ENCODE data around the gene MAPK9.

MAPK9 gene

GRCh38 chr5:180296771-180297170 is 4.9 kb upstream of the MAPK9 start:
- in situ Hi-C loops (cut with MboI; ENCODE audit: low sequenced_read_pairs): no loop called here

GRCh38 chr5:180294913-180295555 is 3.2 kb upstream of the MAPK9 start:
- in situ Hi-C loops (cut with MboI; ENCODE audit: low sequenced_read_pairs): no loop called here

DNA sequence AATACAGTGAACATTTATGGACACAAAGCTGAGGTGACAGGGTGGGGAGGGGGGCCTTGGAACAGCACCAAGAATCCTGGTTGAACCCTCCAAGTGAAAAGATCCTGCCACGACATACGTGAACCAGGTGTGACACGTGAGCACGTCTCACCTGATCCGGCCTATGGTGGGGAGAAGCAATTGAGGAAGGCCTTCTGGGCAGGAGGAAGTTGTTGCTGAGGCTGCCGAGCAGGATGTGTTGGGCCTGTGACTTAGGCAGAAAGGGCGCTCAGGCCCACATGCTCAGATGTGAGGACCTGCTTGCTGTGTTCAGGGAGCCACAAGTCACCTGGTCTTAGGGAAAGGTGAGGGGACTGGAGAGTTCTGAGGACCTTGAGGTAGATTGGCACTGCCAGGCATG is 2.5 kb upstream of the MAPK9 start:
- in situ Hi-C loops (cut with MboI; ENCODE audit: low sequenced_read_pairs): no loop called here

DNA sequence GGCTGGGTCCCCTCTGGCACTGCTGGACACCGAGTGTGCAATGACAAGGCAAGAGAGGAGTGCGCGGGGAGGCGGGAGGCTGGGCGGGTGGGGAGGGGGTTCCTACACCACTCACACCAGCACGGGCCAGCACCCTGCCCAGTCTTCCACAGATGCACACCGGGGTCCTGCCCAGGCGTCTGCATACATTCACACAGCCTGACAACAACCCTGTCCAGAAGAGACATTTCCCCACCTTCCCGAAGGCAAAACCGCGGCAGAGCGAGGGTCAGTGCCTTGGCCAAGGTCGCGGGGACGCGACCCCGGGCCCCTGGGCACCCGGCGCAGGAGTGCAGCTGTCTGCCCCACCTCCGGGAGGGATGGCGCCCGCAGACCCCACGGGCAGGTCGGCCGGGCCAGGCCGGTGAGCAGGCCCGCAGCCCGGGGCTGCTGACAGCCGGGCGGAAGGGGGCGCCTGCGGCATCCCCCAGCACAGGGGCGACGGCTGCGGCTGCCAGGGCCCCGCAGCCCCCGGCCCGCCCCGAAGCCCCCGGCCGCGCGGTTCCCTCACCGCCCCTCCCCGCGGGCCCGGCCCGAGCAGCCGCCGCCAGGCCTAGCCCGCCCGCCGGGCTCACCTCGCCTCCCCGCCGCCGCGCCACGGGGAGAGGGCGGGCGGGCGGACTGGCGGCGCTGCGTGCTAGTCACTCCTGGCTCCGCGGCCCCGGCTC is 496 bp downstream of the MAPK9 start:
- in situ Hi-C loops (cut with MboI; ENCODE audit: low sequenced_read_pairs): no loop called here

DNA sequence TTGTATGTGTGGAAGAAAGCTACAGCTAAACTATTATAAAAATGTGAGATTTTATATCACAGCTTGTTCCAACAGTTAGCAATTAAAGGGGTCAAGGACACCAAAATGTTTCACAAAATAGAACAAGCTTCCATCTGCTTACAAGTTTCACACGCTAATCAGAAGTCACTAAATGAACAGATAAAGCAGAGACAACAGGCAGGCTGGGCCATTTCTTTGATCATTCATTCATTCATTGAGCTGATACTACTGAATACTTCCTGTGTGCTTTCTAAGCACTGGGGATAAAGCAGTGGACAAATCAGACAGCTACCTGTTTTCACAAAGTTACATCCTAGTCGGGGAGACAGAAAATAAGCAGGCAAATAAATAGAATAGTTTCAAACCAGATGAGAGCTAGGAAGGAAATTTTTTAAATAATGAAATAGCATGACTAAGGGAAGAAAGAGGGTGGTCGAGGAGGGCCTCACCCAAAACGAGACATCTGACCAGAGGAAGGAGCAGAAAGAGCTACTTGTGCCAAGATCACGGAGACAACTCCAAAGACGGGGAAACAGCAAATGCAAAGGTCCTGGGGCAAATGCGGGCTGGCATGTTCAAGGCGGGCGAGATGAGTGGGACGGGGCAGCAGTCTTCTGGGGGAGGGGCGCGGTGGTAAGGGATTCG is 1.2 kb downstream of the MAPK9 start:
- in situ Hi-C loops (cut with MboI; ENCODE audit: low sequenced_read_pairs): no loop called here

GRCh38 chr5:180289966-180290365 is 1.9 kb downstream of the MAPK9 start:
- in situ Hi-C loops (cut with MboI; ENCODE audit: low sequenced_read_pairs): no loop called here

DNA sequence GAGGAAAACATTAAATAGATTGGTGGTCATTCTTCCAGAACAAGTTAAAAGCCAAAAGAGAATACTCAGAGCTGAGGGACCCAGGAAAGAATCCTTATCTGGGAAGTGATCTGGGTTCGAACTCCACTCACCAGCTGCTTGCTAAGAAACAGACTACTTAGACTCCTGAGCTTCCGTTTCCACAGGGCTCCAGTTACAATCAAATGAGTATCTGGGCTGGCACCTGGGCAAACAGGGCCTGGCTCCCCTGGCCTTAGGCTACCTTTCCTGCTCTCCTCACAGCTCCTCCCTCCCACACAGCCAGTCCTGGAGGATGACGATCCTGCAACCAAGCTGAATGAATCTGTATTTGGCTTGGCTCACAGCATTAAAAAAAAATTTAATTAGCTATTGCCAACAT is 2.5 kb downstream of the MAPK9 start:
- in situ Hi-C loops (cut with MboI; ENCODE audit: low sequenced_read_pairs): no loop called here

GRCh38 chr5:180287868-180288267 is 4.0 kb downstream of the MAPK9 start:
- in situ Hi-C loops (cut with MboI; ENCODE audit: low sequenced_read_pairs): no loop called here

GRCh38 chr5:180287404-180287803 is 4.5 kb downstream of the MAPK9 start:
- in situ Hi-C loops (cut with MboI; ENCODE audit: low sequenced_read_pairs): no loop called here

GRCh38 chr5:180284149-180284548 is 7.7 kb downstream of the MAPK9 start:
- in situ Hi-C loops (cut with MboI; ENCODE audit: low sequenced_read_pairs): no loop called here

DNA sequence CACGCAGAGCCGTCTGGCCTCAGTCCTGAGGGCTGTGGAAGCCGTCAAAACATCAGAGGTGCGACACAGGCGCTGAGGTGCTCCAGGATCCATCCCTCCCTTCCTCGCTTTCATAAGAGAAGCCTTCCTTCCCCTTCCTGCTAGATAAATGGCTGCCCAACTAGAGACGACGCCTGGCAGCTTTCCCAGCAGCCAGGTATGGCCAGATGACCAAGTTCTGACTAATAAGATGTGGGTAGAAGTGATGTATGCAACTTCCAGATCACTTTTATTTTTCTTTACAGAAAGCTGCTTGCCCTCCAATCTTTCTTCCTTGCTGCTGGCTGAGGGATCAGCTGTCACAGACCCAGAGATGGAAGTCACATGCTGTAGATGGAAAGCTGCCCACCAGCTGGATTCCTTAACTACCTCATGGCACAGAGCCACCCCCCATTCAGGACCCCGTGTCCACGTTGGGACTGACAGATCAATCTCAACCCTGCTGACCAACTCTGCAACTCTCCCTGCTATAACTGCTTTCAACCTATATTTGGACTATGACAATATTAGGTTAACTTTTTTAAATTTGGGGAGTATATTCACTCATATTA is 8.8 kb downstream of the MAPK9 start:
- in situ Hi-C loops (cut with MboI; ENCODE audit: low sequenced_read_pairs): no loop called here

DNA sequence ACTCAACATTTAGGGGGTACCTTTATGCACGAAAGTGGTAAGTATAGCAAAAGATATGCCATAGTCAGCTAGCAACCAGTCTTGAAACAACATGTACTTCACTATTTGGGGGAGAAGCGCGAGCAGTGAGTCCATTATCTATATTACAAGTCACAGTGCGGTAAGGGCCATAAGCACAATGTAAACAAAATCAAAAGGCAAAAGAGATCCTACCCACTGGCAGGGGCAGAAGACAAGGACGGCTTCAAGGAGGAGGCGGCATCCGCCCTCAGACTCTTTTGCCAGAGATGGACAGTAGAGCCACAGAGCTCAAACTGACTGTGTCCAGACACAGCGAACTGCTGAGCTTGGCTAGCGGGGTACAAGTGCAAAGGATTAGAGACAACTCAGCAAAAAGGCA is 9.6 kb downstream of the MAPK9 start:
- in situ Hi-C loops (cut with MboI; ENCODE audit: low sequenced_read_pairs): no loop called here

DNA sequence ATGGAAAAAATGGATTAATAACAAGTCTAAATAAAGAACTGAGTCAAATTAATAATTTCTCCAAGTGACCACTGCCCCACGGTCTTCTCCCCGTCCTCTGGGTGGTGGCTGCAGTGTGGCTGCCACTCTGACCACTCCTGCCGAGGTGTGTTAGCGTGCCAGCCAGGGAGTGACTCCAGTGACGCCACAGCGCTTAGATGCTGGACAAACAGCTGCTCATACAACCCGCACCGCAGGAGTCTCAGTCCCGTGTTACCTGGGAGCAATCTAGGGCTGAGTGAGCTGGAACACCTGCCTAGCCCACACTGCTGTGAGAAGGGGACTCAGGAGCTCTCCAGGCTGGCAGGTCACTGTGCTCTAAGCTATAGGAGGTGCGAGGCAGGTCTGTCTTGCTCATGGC is 10.2 kb downstream of the MAPK9 start:
- in situ Hi-C loops (cut with MboI; ENCODE audit: low sequenced_read_pairs): no loop called here

GRCh38 chr5:180274695-180275094 is 17.2 kb downstream of the MAPK9 start:
- in situ Hi-C loops (cut with MboI; ENCODE audit: low sequenced_read_pairs): no loop called here

DNA sequence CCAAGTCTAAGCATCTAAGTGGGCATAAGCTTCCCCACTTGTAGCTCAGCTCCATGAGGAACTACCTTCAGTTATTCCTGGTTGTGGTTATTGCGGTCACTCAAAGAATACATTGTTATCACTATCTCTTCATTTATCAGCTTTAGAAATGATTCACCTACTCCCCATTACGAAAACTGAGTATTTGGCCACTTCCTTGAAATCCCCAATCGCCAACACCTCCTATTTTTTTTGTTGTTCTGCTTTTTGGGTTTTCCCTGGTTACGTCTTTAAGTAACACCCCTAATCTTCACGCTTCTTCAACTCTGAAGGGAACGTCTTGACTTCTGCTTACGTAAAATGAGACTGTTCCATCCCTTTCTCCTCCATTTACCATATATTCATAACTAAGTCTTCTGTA is 20.7 kb downstream of the MAPK9 start:
- in situ Hi-C loops (cut with MboI; ENCODE audit: low sequenced_read_pairs): no loop called here

DNA sequence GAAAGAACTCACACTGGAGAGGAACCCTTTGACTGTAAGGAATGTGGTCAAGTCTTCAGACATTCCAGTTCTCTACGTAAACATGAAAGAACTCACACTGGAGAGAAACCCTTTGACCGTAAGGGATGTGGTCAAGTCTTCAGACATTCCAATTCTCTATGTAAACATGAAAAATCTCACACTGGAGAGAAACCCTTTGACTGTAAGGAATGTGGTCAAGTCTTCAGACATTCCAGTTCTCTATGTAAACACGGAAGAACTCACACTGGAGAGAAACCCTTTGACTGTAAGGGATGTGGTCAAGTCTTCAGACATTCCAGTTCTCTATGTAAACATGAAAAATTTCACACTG is 32.6 kb downstream of the MAPK9 start:
- in situ Hi-C loops (cut with MboI; ENCODE audit: low sequenced_read_pairs): no loop called here

GRCh38 chr5:180253036-180253824 is 38.7 kb downstream of the MAPK9 start:
- in situ Hi-C loops (cut with MboI; ENCODE audit: low sequenced_read_pairs): no loop called here

DNA sequence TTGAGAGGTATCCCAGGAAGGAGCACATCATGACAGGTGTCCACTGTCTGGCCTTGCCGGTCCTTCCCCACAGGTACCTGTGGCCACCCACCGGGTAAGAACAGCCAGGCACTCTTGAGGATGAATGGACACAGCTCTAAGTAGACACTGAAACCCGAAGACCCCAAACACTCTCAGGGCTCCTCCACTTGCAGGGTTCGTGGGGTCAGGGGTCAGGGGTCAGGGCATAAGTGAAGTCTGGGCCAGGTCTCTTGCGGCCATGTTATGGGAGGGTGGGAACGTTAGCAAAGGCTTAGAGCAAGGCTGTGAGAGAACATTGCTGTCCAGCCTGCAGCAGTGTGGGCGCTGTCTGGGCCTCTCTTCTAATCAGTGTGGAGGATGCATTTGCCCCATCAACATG is 40.0 kb downstream of the MAPK9 start:
- in situ Hi-C loops (cut with MboI; ENCODE audit: low sequenced_read_pairs): no loop called here

DNA sequence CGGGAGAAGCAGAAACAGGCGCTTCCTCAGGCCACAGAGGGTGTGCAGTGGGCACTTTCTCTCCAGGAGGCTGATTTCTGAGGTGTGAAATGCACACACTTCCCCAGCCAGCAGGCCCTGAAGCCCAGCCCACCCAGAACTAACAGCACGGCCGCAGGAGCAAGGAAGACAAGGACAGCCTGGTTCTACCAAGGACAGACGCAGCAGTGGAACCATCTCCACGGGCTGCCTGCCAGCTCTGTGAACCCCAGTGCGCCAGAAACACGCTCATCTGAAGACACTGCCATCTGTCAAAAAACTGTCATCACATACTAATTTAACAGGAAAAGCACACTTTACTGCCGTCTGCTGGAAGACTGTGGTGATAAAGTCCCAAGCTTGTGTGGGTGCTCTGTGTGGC is 40.7 kb downstream of the MAPK9 start:
- in situ Hi-C loops (cut with MboI; ENCODE audit: low sequenced_read_pairs): no loop called here

DNA sequence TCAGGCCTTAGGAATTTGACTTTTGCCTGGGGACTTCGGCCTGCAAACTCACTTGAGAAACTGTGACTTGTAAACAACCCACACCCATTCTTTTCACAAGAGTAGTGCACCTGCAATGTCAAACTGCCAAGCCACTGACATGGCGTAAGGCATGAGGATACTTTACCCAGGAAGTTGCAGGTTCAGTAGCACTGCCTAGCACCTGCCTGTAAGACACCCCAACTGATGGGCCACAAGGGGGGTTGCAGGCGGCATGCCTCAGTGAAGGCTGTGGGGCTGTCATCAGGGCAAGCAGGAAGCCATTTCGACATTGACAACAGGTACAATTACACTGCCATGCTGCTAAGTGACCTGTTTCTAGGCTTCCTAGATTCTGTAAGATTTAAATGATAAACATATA is 41.6 kb downstream of the MAPK9 start:
- in situ Hi-C loops (cut with MboI; ENCODE audit: low sequenced_read_pairs): no loop called here

GRCh38 chr5:180241600-180241999 is 50.3 kb downstream of the MAPK9 start:
- in situ Hi-C loops (cut with MboI; ENCODE audit: low sequenced_read_pairs): no loop called here

Measured in HL-60/S4 treated with retinoic acid at 250 ng/mL for 4 days and 3 days (cell line).